ENCODE data around the gene SRM.

DNA sequence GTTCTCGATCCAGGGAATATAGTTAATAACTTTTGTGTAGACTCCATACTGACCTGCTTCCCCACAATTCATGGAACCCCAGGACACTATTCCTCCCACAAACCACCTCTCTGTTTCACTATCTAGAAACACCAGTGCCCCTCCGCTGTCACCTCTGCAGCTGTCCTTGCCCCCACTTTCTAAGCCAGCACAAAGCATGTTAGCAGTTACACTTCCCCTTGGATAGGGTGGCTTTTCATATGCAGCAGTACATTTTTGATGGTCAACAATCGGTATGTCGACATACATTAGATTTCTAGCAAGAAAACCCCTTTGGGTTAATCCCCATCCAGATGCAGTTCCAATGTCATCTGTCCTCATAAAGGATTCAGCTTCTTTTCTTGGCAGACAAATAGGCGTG, 32.9 kb downstream of the SRM start:
- TF ChIP-seq GABPA (IDR thresholded peaks at IDR 0.05; ENCODE audit: low read depth) (no peak), CTCF (IDR thresholded peaks at IDR 0.05; ENCODE audit: insufficient read depth, low read length) (no peak), POLR2AphosphoS5 (IDR thresholded peaks at IDR 0.05; ENCODE audit: low read depth) (peak; percentile 32; the same call in 1 of the 2 replicates), SPI1 (IDR thresholded peaks at IDR 0.05; ENCODE audit: borderline replicate concordance, low read depth) (no peak)
- TF ChIP-seq, protein P1, sequence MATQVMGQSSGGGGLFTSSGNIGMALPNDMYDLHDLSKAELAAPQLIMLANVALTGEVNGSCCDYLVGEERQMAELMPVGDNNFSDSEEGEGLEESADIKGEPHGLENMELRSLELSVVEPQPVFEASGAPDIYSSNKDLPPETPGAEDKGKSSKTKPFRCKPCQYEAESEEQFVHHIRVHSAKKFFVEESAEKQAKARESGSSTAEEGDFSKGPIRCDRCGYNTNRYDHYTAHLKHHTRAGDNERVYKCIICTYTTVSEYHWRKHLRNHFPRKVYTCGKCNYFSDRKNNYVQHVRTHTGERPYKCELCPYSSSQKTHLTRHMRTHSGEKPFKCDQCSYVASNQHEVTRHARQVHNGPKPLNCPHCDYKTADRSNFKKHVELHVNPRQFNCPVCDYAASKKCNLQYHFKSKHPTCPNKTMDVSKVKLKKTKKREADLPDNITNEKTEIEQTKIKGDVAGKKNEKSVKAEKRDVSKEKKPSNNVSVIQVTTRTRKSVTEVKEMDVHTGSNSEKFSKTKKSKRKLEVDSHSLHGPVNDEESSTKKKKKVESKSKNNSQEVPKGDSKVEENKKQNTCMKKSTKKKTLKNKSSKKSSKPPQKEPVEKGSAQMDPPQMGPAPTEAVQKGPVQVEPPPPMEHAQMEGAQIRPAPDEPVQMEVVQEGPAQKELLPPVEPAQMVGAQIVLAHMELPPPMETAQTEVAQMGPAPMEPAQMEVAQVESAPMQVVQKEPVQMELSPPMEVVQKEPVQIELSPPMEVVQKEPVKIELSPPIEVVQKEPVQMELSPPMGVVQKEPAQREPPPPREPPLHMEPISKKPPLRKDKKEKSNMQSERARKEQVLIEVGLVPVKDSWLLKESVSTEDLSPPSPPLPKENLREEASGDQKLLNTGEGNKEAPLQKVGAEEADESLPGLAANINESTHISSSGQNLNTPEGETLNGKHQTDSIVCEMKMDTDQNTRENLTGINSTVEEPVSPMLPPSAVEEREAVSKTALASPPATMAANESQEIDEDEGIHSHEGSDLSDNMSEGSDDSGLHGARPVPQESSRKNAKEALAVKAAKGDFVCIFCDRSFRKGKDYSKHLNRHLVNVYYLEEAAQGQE (IDR thresholded peaks at IDR 0.05; ENCODE audit: insufficient replicate concordance, low read depth) = no peak
